GM12873 (cell line): ENCODE results near the gene NCBP2L.

Experiments
- CTCF ChIP-seq: IDR thresholded peaks from 2 replicates; pipeline ENCODE4 v1.5.1; 2012; ENCODE audit warnings: low read depth, mild to moderate bottlenecking, moderate library complexity, low read length, control low read depth; ENCODE audit not compliant: insufficient read depth; ENCODE audit errors: missing control alignments

The NCBP2L gene

GRCh38 chrX:107777536-107777832, at the start of gene NCBP2L:
NCBP2L (plus strand) TSS chrX:107777733; CDS start chrX:107794221, 16,488 bp downstream.
- no peak for TF ChIP-seq CTCF

- no peak for TF ChIP-seq CTCF
These were observed 49.0 kb upstream of the NCBP2L start for GRCh38 chrX:107728371-107729099.

GRCh38 chrX:107729558-107730297, 47.8 kb upstream of the NCBP2L start:
- TF ChIP-seq CTCF = no peak

- no peak for TF ChIP-seq CTCF
These were observed 47.3 kb upstream of the NCBP2L start for GRCh38 chrX:107730298-107730655.

- no peak for TF ChIP-seq CTCF
These were observed 46.4 kb upstream of the NCBP2L start for GRCh38 chrX:107730991-107731766.

GRCh38 chrX:107731831-107732502, 45.6 kb upstream of the NCBP2L start:
- TF ChIP-seq CTCF = no peak

- TF ChIP-seq CTCF = no peak
These were observed 43.8 kb upstream of the NCBP2L start for GRCh38 chrX:107733686-107734085.
